ENCODE data around the gene TPGS2. TPM values are rescaled to one million over a fixed set of nuclear protein-coding genes. Genes with fewer than 3 reads are reported as not detected.

TPGS2 gene
- total and polyA plus RNA-seq, 2 of the 13 experiments (the other 11 are each of a cell fraction or from before 2014, with no cell fraction given) = 73.3 to 137 TPM

DNA sequence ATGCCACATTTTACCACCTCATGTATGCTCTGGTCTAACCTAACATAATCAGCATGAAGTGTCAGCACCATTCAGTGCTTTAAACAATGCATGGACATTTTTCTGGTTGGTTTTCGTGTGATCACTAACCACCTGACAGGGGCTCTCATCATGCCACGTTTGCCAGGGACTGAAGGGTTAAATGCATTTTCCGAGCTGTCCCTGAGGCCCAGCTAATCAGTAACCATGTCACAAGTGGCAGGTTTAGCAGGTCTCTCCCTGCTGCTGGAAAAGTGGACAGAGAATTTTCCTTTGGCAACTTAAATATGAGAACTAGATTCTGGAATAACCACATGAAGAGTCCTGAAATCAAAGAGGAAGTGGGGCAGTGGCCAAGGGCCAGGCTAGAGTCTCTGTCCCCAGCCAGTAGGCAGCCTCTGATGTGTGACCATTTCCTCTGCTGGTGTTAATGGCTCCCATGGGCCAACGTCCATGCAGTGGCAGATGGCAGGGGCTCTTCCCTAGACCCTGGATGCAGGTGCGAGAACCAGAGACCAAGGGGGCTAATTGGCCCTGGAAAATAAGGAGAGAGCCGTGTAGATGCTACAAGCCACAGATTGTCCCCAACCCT is 69.5 kb downstream of the TPGS2 start (continued):
- TF ChIP-seq BCL3 (CRISPR knock-in tag; IDR thresholded peaks at IDR 0.05) (no peak), KDM5B (CRISPR knock-in tag; IDR thresholded peaks at IDR 0.05; ENCODE audit: borderline replicate concordance) (no peak), POLR2AphosphoS5 (IDR thresholded peaks at IDR 0.05; ENCODE audit: low read depth, low read length) (no peak), HNF4G (IDR thresholded peaks at IDR 0.05; ENCODE audit: borderline replicate concordance, low read depth, low read length) (no peak), HNF4G (CRISPR knock-in tag; IDR thresholded peaks at IDR 0.05; ENCODE audit: borderline replicate concordance, low read depth) (no peak), ZNF891 (CRISPR knock-in tag; IDR thresholded peaks at IDR 0.05) (no peak), ZNF670 (CRISPR knock-in tag; IDR thresholded peaks at IDR 0.05; ENCODE audit: borderline replicate concordance) (no peak)
- TF ChIP-seq, protein P1, sequence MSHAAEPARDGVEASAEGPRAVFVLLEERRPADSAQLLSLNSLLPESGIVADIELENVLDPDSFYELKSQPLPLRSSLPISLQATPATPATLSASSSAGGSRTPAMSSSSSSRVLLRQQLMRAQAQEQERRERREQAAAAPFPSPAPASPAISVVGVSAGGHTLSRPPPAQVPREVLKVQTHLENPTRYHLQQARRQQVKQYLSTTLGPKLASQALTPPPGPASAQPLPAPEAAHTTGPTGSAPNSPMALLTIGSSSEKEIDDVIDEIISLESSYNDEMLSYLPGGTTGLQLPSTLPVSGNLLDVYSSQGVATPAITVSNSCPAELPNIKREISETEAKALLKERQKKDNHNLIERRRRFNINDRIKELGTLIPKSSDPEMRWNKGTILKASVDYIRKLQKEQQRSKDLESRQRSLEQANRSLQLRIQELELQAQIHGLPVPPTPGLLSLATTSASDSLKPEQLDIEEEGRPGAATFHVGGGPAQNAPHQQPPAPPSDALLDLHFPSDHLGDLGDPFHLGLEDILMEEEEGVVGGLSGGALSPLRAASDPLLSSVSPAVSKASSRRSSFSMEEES (CRISPR knock-in tag; IDR thresholded peaks at IDR 0.05) = no peak

GRCh38 chr18:36758623-36759022 is 70.2 kb downstream of the TPGS2 start:
- Histone ChIP-seq H3K27me3 (ENCODE audit: control insufficient read depth in 1 of 2, insufficient read depth in 2 of 2, low read length in 2 of 2) (no peaks in the 10 kb centered on the region), H2AFZ (ENCODE audit: low read length) (no peak overlapping the region), H3K9me3 (ENCODE audit: low read length) (no peaks in the 10 kb centered on the region), H4K20me1 (ENCODE audit: insufficient read depth, low read length) (no peaks in the 10 kb centered on the region), H3K79me2 (ENCODE audit: insufficient read depth, low read length) (no peaks in the 10 kb centered on the region), H3K4me1 (ENCODE audit: insufficient read depth, low read length) (0 out of 2 replicates have a peak, but pooled peaks cover 6% of the 10 kb centered on the region), H3K4me3 (replicated peaks in 1 of 3; ENCODE audit: insufficient read depth in 1 of 3, low read depth in 2 of 3, low read length in 3 of 3) (no peak overlapping the region), H3K9ac (ENCODE audit: insufficient read depth, low read depth, low read length) (no peak overlapping the region), H3K36me3 (replicated peaks in 1 of 2; ENCODE audit: control insufficient read depth in 1 of 2, insufficient read depth in 2 of 2, low read length in 2 of 2) (no peaks in the 10 kb centered on the region), H3K4me2 (ENCODE audit: low read depth, low read length) (no peak overlapping the region), H3K27ac (ENCODE audit: extremely low read length, insufficient read depth, low read length) (no peak overlapping the region)
- no peak for ATAC-seq
- CTCF ChIA-PET (ENCODE audit: low intra/inter-chr PET ratio, low total read pairs) = interaction anchor here (2.1 kb wide), 1 partner anchor 71 kb away, joined by 35 read pairs; no protein-coding TSS in a partner anchor
- FAIRE-seq = no peak
- WGBS (ENCODE audit: low lambda C conversion rate) = 32% methylated on average over 10 of the region's 10 CpGs
- POLR2A ChIA-PET = no interaction called here
- TF ChIP-seq ZNF282 (IDR thresholded peaks at IDR 0.05; ENCODE audit: partially characterized antibody) (no peak), AGO1 (IDR thresholded peaks at IDR 0.05; ENCODE audit: low read depth, low read length, poor library complexity, severe bottlenecking) (no peak)
- intact Hi-C loops (cut with micrococcal nuclease; ENCODE audit: unreplicated experiment) = loop anchor here (5.0 kb wide), 1 partner anchor 661 kb away; no protein-coding TSS in a partner anchor
- BruUV-seq (replicated peaks) = no TSS peak
- in situ Hi-C loops (cut with HindIII; ENCODE audit: extremely low pct_ligation_motif_present, low pct_unique_long_range_greater_than_20kb) = loop anchor here (5.0 kb wide), 1 partner anchor 71 kb away; no protein-coding TSS in a partner anchor
- no peak for DNase-seq (ENCODE audit: low spot score)
